DMS114 treated with DMSO at 0.1 percent for 48 hours (cell line): ENCODE data around the gene MZT2A.
"Not testable (repeated sequence)": the region's sequence is repeated elsewhere in the genome, so short reads cannot be mapped to it uniquely, and the experiment has no call there.

ENCODE experiments used
- DNase-seq: peaks from one replicate; lab custom pipeline; 2025; ENCODE audit not compliant: unreplicated experiment; lab: John Stamatoyannopoulos, UW

MZT2A gene

GRCh38 chr2:131521524-131521923 is 29.3 kb upstream of the MZT2A start:
- not testable (repeated sequence) for DNase-seq

GRCh38 chr2:131520526-131520925 is 28.3 kb upstream of the MZT2A start:
- DNase-seq, result no peak

- DNase-seq, result not testable (repeated sequence)
Observed at GRCh38 chr2:131519871-131520470, 27.8 kb upstream of the MZT2A start.

- DNase-seq, result no peak
Observed at GRCh38 chr2:131519466-131519865, 27.3 kb upstream of the MZT2A start.

- not testable (repeated sequence) for DNase-seq
Observed at GRCh38 chr2:131518531-131518930, 26.3 kb upstream of the MZT2A start.

- DNase-seq, result not testable (repeated sequence)
Observed at GRCh38 chr2:131517856-131518255, 25.7 kb upstream of the MZT2A start.

GRCh38 chr2:131517106-131517831 is 25.1 kb upstream of the MZT2A start:
- no peak for DNase-seq

- DNase-seq, result not testable (repeated sequence)
Observed at GRCh38 chr2:131516621-131517020, 24.4 kb upstream of the MZT2A start.

GRCh38 chr2:131516011-131516410 is 23.8 kb upstream of the MZT2A start:
- DNase-seq, result no peak

- DNase-seq, result not testable (repeated sequence)
Observed at GRCh38 chr2:131515235-131515634, 23.0 kb upstream of the MZT2A start.

- DNase-seq, result not testable (repeated sequence)
Observed at GRCh38 chr2:131514408-131515166, 22.4 kb upstream of the MZT2A start.

- DNase-seq, result not testable (repeated sequence)
Observed at GRCh38 chr2:131511969-131512870, 20.0 kb upstream of the MZT2A start.

- DNase-seq, result not testable (repeated sequence)
Observed at GRCh38 chr2:131511291-131511968, 19.2 kb upstream of the MZT2A start.

GRCh38 chr2:131509615-131510014 is 17.4 kb upstream of the MZT2A start:
- no peak for DNase-seq

GRCh38 chr2:131504082-131504750 is 12.0 kb upstream of the MZT2A start:
- not testable (repeated sequence) for DNase-seq

GRCh38 chr2:131503587-131503986 is 11.4 kb upstream of the MZT2A start:
- not testable (repeated sequence) for DNase-seq

- not testable (repeated sequence) for DNase-seq
Observed at GRCh38 chr2:131498321-131498973, 6.2 kb upstream of the MZT2A start.

GRCh38 chr2:131495506-131495905 is 3.3 kb upstream of the MZT2A start:
- not testable (repeated sequence) for DNase-seq
